GM18517 (cell line): ENCODE data around the gene TP53I13.

Experiments used
- ATAC-seq: cut with Tn5 transposase; IDR thresholded peaks from one replicate; pipeline ENCODE4 v1.9.1; 2021; ENCODE audit warnings: mild to moderate bottlenecking, moderate library complexity; ENCODE audit not compliant: unreplicated experiment

TP53I13 gene

GRCh38 chr17:29591737-29592608 is 23.5 kb downstream of the TP53I13 start:
- no peak for ATAC-seq

GRCh38 chr17:29592850-29593551 is 24.5 kb downstream of the TP53I13 start, which contains the start of gene ANKRD13B:
Gene ANKRD13B, plus strand, starts transcription at chr17:29593132. Its CDS starts 490 bp downstream, at chr17:29593622.
- ATAC-seq: no peak

- no peak for ATAC-seq
These were observed 25.4 kb downstream of the TP53I13 start for GRCh38 chr17:29593591-29594518.

GRCh38 chr17:29594519-29595090 is 26.1 kb downstream of the TP53I13 start:
- no peak for ATAC-seq

GRCh38 chr17:29595107-29595942 is 26.8 kb downstream of the TP53I13 start:
- no peak for ATAC-seq

- no peak for ATAC-seq
These were observed 27.7 kb downstream of the TP53I13 start for GRCh38 chr17:29595943-29596774.

- ATAC-seq: no peak
These were observed 28.3 kb downstream of the TP53I13 start for GRCh38 chr17:29596811-29597210.

- ATAC-seq: no peak
These were observed 29.1 kb downstream of the TP53I13 start for GRCh38 chr17:29597361-29598172.

- no peak for ATAC-seq
These were observed 34.7 kb downstream of the TP53I13 start for GRCh38 chr17:29603109-29603674.

- ATAC-seq: no peak
These were observed 39.2 kb downstream of the TP53I13 start for GRCh38 chr17:29607557-29608195.

- no peak for ATAC-seq
These were observed 40.5 kb downstream of the TP53I13 start for GRCh38 chr17:29608986-29609385.

GRCh38 chr17:29610395-29610794 is 41.9 kb downstream of the TP53I13 start:
- no peak for ATAC-seq

GRCh38 chr17:29611351-29612093 is 43.0 kb downstream of the TP53I13 start:
- ATAC-seq: no peak

GRCh38 chr17:29612094-29612403 is 43.5 kb downstream of the TP53I13 start:
- no peak for ATAC-seq

- ATAC-seq: no peak
These were observed 44.1 kb downstream of the TP53I13 start for GRCh38 chr17:29612404-29613280.
